Prostate gland (tissue), 2 donors: ENCODE results near the gene GNA14. TPM values are rescaled to one million over a fixed set of nuclear protein-coding genes. Genes with fewer than 3 reads are reported as not detected.
"Not testable (repeated sequence)": the region's sequence is repeated elsewhere in the genome, so short reads cannot be mapped to it uniquely, and the experiment has no call there.

Experiments used
- DNase-seq: peaks from one replicate; pipeline ENCODE4 v3.0.0-alpha.2; 2019; ENCODE audit warnings: low spot score
- H3K27ac ChIP-seq, 2 donors: fragments of 200-600 bp; sonication (generic); 2 replicates each; pipeline ENCODE4 v1.5.1; 2017 to 2019
- H3K27me3 ChIP-seq: fragments of 200-600 bp; sonication (generic); replicated peaks from 2 replicates; pipeline ENCODE4 v1.5.1; 2019; ENCODE audit not compliant: insufficient read depth
- H3K36me3 ChIP-seq, 2 donors: fragments of 200-600 bp; sonication (generic); 1 replicate in 1 of 2; 2 replicates in 1 of 2; pipeline versions ENCODE4 v1.5.1 to v1.8.1; 2017 to 2019
- H3K4me1 ChIP-seq: fragments of 200-600 bp; sonication (generic); replicated peaks from 2 replicates; pipeline ENCODE4 v1.5.1; 2019
- H3K4me3 ChIP-seq, 2 donors: fragments of 200-600 bp; sonication (generic); 2 replicates each; pipeline ENCODE4 v1.5.1; 2017 to 2019
- H3K9me3 ChIP-seq: fragments of 200-600 bp; sonication (generic); 2 replicates; pipeline ENCODE4 v1.5.1; 2017
- CTCF ChIP-seq, 4 experiments: fragments of 200-600 bp in 2 of 4; fragments of 450-650 bp in 2 of 4; sonication (generic) in 2 of 4; IDR thresholded peaks; 1 replicate in 3 of 4; 2 replicates in 1 of 4; pipeline ENCODE4 v1.5.1; 2016 to 2019; ENCODE audit warnings: antibody characterized with exemption in 4 of 4, mild to moderate bottlenecking in 2 of 4, moderate library complexity in 2 of 4
- POLR2A ChIP-seq: fragments of 450-650 bp; IDR thresholded peaks from one replicate; pipeline ENCODE4 v1.6.1; 2016; ENCODE audit warnings: antibody characterized with exemption, mild to moderate bottlenecking
- POLR2AphosphoS5 ChIP-seq: sonication (generic); formaldehyde crosslinking; IDR thresholded peaks from one replicate; pipeline ENCODE4 v1.6.1; 2017; ENCODE audit warnings: antibody characterized with exemption
- whole genome bisulfite sequencing: methylation state at CpG from one replicate; pipeline ENCODE4 v1.1.5; 2018; 5-methylcytosine and 5-hydroxymethylcytosine counted together
- intact Hi-C: fragments of 100-400 bp; cut with DNase I; formaldehyde crosslinking; loops from one replicate; pipeline ENCODE4 v1.14.2; 2022
- total RNA-seq, 2 donors: library from RNA; depleted of rRNA; stranded (reverse); fragments of >200 nt; gene quantifications; one replicate each; pipeline ENCODE4 v1.1.0, GENCODE V29; 2016

Gene GNA14
- total RNA-seq, 2 donors from 2014 or later: 2.4 to 5.5 TPM

GRCh38 chr9:77498891-77499290, 149.2 kb downstream of the GNA14 start:
- WGBS: 42% methylated on average over 1 of the region's 1 CpG
- TF ChIP-seq POLR2AphosphoS5 (no peak), CTCF (IDR thresholded peaks at IDR 0.05) (no peak), POLR2A (no peak)
- H3K27ac ChIP-seq: no peak overlapping the region
- H3K9me3 ChIP-seq: no peaks in the 10 kb centered on the region
- no peak overlapping the region for H3K4me3 ChIP-seq
- no peaks in the 10 kb centered on the region for H3K36me3 ChIP-seq
- DNase-seq: no peak
- intact Hi-C loops: no loop called here
- H3K27me3 ChIP-seq: no peaks in the 10 kb centered on the region
- peaks cover 4% of the 10 kb centered on the region for H3K4me1 ChIP-seq

DNA sequence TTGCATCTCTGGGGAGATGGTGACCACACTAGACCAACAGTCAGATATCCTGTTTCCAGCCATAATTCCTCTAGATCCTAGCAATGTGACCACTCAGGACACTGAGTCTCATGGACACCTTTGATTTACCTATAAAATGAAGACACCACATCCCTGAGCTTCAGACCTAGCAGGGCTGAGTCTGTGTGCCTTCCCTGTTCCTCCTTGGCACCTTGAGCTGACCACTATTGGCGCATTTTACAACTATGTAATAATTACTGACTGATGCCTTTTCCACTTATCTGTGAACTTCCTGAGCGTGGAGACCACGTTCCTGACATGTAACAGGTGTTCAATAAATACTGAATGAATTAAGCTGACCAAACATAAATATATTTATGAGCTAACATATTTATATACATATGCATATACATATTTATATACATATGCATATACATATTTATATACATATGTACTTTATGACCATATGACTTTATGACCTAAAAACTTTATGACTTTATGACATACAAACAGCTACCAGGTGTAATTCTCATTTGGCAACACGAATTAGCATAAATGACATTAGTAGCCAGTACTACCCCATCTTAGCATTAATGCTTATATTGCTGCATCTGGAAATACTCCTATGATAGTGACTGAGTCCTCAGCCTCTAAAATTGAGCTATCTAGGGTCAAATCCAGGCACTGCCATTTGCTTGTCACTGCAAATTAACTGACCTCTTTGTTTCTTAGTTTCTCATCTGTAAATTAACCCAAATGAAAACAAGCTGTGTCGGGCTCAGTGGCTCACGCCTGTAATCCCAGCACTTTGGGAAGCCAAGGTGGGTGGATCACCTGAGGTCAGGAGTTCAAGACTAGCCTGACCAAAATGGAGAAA, 150.6 kb downstream of the GNA14 start:
- Histone ChIP-seq H3K9me3 (no peaks in the 10 kb centered on the region), H3K4me1 (peaks cover 4% of the 10 kb centered on the region), H3K36me3 (no peaks in the 10 kb centered on the region), H3K27ac (no peak overlapping the region), H3K27me3 (no peaks in the 10 kb centered on the region), H3K4me3 (no peak overlapping the region)
- DNase-seq: no peak
- TF ChIP-seq POLR2A (no peak), POLR2AphosphoS5 (no peak), CTCF (IDR thresholded peaks at IDR 0.05) (no peak)
- WGBS: 92% methylated on average over 6 of the region's 6 CpGs
- intact Hi-C loops: no loop called here

- no peaks in the 10 kb centered on the region for H3K36me3 ChIP-seq
- DNase-seq: peak; percentile 50
- peaks cover 4% of the 10 kb centered on the region for H3K4me1 ChIP-seq
- TF ChIP-seq POLR2AphosphoS5 (peak; percentile 73), POLR2A (no peak)
- WGBS: 11% methylated on average over 4 of the region's 4 CpGs
- intact Hi-C loops: no loop called here
- no peaks in the 10 kb centered on the region for H3K9me3 ChIP-seq
- peak overlapping the region; percentile 8 to 16 for H3K27ac ChIP-seq
- no peaks in the 10 kb centered on the region for H3K27me3 ChIP-seq
- no peak overlapping the region for H3K4me3 ChIP-seq
Measured at GRCh38 chr9:77495834-77496671, 152.1 kb downstream of the GNA14 start.

DNA sequence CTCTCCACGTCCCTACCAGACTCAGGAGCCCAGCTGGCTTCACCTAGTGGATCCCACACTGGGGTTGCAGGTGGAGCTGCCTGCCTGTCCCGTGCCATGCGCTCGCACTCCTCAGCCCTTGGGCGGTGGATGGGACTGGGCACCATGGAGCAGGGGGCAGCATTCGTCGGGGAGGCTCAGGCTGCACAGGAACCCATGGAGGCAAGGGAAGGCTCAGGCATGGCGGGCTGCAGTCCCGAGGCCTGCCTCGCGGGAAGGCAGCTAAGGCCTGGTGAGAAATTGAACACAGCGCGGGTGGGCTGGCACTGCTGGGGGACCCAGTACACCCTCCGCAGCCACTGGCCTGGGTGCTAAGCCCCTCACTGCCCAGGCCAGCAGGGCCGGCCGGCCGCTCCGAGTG, 157.8 kb downstream of the GNA14 start:
- H3K4me1 ChIP-seq, H3K9me3 ChIP-seq, H3K27me3 ChIP-seq, H3K36me3 ChIP-seq, intact Hi-C loops, DNase-seq, H3K4me3 ChIP-seq, H3K27ac ChIP-seq: not testable (repeated sequence)
- WGBS: 97% methylated on average over 15 of the region's 18 CpGs

GRCh38 chr9:77489405-77490163, 158.5 kb downstream of the GNA14 start:
- 82% methylated on average over 23 of the region's 23 CpGs for WGBS
- intact Hi-C loops: not testable (repeated sequence)

More at GRCh38 chr9:77489405-77490163, 158.5 kb downstream of the GNA14 start:
- H3K9me3 ChIP-seq, H3K27me3 ChIP-seq, H3K4me1 ChIP-seq, H3K27ac ChIP-seq, DNase-seq, H3K36me3 ChIP-seq, H3K4me3 ChIP-seq: not testable (repeated sequence)
